BLaER1 (cell line): ENCODE results near the gene LRCH3.
"Not testable (repeated sequence)": the region's sequence is repeated elsewhere in the genome, so short reads cannot be mapped to it uniquely, and the experiment has no call there.

ENCODE experiments used
- H3K27ac ChIP-seq: shearing (Covaris generic); formaldehyde crosslinking; 2 replicates; pipeline ENCODE4 v1.8.1; 2022
- H3K27me3 ChIP-seq: shearing (Covaris generic); formaldehyde crosslinking; 2 replicates; pipeline ENCODE4 v1.8.1; 2022
- H3K36me3 ChIP-seq: shearing (Covaris generic); formaldehyde crosslinking; 2 replicates; pipeline ENCODE4 v1.8.1; 2022
- H3K4me1 ChIP-seq: shearing (Covaris generic); formaldehyde crosslinking; 2 replicates; pipeline ENCODE4 v1.8.1; 2022
- H3K4me2 ChIP-seq: shearing (Covaris generic); formaldehyde crosslinking; 2 replicates; pipeline ENCODE4 v1.8.1; 2022
- H3K4me3 ChIP-seq: shearing (Covaris generic); formaldehyde crosslinking; 2 replicates; pipeline ENCODE4 v1.8.1; 2022
- H3K9ac ChIP-seq: shearing (Covaris generic); formaldehyde crosslinking; 2 replicates; pipeline ENCODE4 v1.8.1; 2022
- H3K9me3 ChIP-seq: shearing (Covaris generic); formaldehyde crosslinking; 2 replicates; pipeline ENCODE4 v1.8.1; 2022
- H4K20me1 ChIP-seq: shearing (Covaris generic); formaldehyde crosslinking; 2 replicates; pipeline ENCODE4 v1.8.1; 2022
- Cebpa-rat ChIP-seq: shearing (Covaris generic); IDR thresholded peaks from 2 replicates; pipeline ENCODE4 v1.8.1; 2022

LRCH3 gene

DNA sequence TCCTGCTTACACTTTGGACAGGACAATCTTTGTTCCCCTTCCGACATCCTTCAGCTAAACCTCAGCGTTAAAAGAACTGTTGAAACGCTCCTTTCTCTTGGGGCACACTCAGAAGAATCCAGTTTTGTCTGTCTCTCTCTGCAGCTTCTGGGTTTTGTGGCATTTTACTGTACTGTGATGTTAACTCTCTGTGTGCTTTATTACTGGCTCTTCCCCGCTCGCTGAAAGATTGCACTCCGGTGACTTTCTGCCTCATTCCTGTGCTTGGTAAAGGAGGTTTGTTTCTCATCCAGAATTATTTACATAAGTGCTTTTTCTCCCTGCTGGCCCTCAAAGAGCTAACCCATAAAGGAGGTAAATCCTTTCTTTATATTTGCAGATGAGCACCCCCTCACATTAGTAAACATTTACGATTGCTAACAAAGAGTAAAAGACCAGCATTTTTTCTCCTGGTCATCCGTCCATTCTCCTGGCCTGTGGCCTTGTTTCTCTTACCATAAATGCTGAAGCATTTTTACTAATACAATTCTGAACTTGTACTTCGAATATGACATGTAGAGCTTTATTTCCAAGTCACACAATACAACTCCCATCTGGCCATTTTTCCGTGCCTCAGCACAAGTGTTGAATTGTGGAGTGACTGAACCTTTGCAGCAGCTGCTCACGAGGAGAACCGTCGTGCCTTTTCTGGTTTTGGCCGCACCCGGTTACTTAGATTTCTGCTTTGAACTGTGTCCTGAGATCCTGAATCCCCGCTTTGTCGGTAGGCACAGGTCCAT, 89.6 kb downstream of the LRCH3 start:
- Histone ChIP-seq H3K27ac (peak overlapping the region; percentile 72), H3K9me3 (no peaks in the 10 kb centered on the region), H3K4me3 (0 out of 2 replicates have a peak overlapping the region, but pooled peaks have one; percentile 7), H3K27me3 (no peaks in the 10 kb centered on the region), H3K9ac (peak overlapping the region; percentile 47; the same call in 1 of the 2 replicates), H3K4me1 (peaks cover 59% of the 10 kb centered on the region), H3K36me3 (peaks cover 30% of the 10 kb centered on the region), H3K4me2 (peak overlapping the region; percentile 83), H4K20me1 (no peaks in the 10 kb centered on the region)
- TF ChIP-seq Cebpa-rat, result no peak

DNA sequence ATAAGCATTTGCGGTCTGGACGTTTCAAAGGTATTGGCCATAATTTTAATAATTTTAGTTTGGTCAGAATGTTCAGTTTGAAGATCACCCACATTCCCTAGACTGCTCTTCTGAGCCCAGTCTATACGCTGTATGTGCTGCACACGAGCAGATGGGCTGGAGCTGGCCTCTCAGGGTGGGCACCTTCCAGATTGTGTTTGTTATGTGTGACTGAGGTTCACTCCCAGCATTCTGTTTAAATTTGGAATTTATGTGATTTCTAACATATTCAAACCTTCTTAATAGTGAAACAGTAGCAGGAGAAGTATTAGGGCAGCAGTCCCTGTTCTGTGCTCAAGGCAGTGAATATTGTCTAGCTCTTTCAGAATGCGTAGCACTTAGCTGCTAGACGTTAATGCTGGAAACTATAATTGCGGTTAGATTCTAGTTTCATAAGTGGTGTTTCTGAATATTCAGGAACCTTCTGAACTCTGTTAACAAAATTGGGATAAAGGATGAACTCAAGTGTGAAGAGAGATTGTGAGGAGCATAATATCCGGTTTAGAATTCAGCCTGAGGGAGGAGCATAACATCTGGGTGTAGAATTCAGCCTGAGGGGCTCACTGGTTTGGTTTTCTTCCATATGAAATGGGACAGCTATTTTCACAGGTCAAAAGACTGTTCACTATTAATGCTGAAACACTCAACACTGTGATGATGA, 90.4 kb downstream of the LRCH3 start:
- H3K27me3 ChIP-seq, result no peaks in the 10 kb centered on the region
- H3K4me3 ChIP-seq, result peak overlapping the region; percentile 7; the same call in 1 of the 2 replicates
- peaks cover 30% of the 10 kb centered on the region for H3K36me3 ChIP-seq
- no peaks in the 10 kb centered on the region for H4K20me1 ChIP-seq
- peak overlapping the region; percentile 83 for H3K4me2 ChIP-seq
- H3K27ac ChIP-seq, result peak overlapping the region; percentile 72
- no peaks in the 10 kb centered on the region for H3K9me3 ChIP-seq
- H3K9ac ChIP-seq, result peak overlapping the region; percentile 47; the same call in 1 of the 2 replicates
- no peak for TF ChIP-seq Cebpa-rat
- peaks cover 59% of the 10 kb centered on the region for H3K4me1 ChIP-seq

- TF ChIP-seq Cebpa-rat, result no peak
- H4K20me1 ChIP-seq, result no peaks in the 10 kb centered on the region
- peak overlapping the region; percentile 83 for H3K4me2 ChIP-seq
- no peaks in the 10 kb centered on the region for H3K9me3 ChIP-seq
- peak overlapping the region; percentile 7; the same call in 1 of the 2 replicates for H3K4me3 ChIP-seq
- peaks cover 26% of the 10 kb centered on the region for H3K36me3 ChIP-seq
- no peaks in the 10 kb centered on the region for H3K27me3 ChIP-seq
- H3K27ac ChIP-seq, result peak overlapping the region; percentile 72
- H3K4me1 ChIP-seq, result peaks cover 59% of the 10 kb centered on the region
- H3K9ac ChIP-seq, result 0 out of 2 replicates have a peak overlapping the region, but pooled peaks have one; percentile 47
These were observed 90.9 kb downstream of the LRCH3 start for GRCh38 chr3:197881970-197882338.

DNA sequence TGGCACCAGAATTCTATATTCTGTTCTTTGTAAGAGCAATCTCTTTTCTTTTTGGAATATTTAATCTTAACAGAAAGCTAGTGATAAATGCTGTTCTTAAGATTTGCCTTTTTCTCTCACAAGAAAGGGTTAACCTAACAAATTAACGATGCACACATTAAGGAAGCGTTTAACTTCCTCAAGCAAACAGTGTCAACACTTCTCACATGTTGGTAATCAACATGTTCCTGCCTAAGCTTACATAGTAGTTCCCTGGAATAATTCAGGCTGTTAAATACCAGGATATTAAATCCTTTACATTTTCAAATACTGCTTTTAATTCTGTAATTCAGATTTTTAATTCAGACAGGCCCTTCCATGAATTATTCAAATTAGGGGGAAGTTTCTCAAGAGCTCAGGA, 91.5 kb downstream of the LRCH3 start:
- no peaks in the 10 kb centered on the region for H3K27me3 ChIP-seq
- H4K20me1 ChIP-seq, result no peaks in the 10 kb centered on the region
- no peak for TF ChIP-seq Cebpa-rat
- peaks cover 26% of the 10 kb centered on the region for H3K36me3 ChIP-seq
- H3K9ac ChIP-seq, result 0 out of 2 replicates have a peak overlapping the region, but pooled peaks have one; percentile 22
- no peaks in the 10 kb centered on the region for H3K9me3 ChIP-seq
- H3K4me2 ChIP-seq, result peak overlapping the region; percentile 83
- peak overlapping the region; percentile 72; the same call in 1 of the 2 replicates for H3K27ac ChIP-seq
- H3K4me1 ChIP-seq, result peaks cover 56% of the 10 kb centered on the region
- no peak overlapping the region for H3K4me3 ChIP-seq

- Histone ChIP-seq H3K27ac (0 out of 2 replicates have a peak overlapping the region, but pooled peaks have one; percentile 0), H3K4me2 (no peak overlapping the region), H3K4me3 (no peak overlapping the region), H4K20me1 (no peaks in the 10 kb centered on the region), H3K27me3 (no peaks in the 10 kb centered on the region), H3K36me3 (peaks cover 26% of the 10 kb centered on the region), H3K4me1 (peaks cover 47% of the 10 kb centered on the region), H3K9me3 (no peaks in the 10 kb centered on the region), H3K9ac (no peak overlapping the region)
- TF ChIP-seq Cebpa-rat, result no peak
These were observed 92.5 kb downstream of the LRCH3 start for GRCh38 chr3:197883541-197883940.

DNA sequence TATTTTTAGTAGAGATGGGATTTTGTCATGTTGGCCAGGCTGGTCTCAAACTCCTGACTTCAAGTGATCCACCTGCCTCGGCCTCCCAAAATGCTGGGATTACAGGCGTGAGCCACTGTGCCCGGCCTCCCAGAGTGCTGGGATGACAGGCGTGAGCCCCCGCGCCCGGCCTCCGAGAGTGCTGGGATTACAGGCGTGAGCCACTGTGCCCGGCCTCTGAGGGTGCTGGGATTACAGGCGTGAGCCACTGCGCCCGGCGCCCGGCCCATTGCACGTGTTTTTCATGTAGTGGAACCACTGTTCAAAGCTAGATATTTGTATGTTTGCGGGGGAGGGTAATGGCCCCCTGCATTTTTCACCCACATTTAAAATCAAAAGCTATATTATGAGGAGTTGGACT, 93.3 kb downstream of the LRCH3 start:
- not testable (repeated sequence) for H3K9ac ChIP-seq, H3K27me3 ChIP-seq, H4K20me1 ChIP-seq, H3K9me3 ChIP-seq, H3K4me2 ChIP-seq, H3K4me3 ChIP-seq, H3K27ac ChIP-seq
- Histone ChIP-seq H3K4me1 (peaks cover 39% of the 10 kb centered on the region), H3K36me3 (peaks cover 26% of the 10 kb centered on the region)

DNA sequence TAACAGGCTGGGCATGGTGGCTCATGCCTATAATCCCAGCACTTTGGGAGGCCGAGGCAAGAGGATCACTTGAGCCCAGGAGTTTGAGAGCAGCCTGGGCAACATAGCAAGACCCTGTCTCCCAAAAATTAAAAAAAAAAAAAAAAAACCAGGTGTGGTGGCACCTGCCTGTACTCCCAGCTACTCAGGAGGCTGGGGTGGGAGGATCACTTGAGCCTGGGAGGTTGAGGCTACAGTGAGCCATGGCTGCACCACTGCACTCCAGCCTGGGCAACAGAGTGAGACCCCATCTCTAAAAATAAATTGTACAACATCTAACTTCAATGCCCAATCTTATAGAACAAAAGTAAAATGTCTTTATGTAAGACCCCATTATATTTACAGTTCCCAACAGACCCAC, 95.0 kb downstream of the LRCH3 start:
- not testable (repeated sequence) for H3K4me3 ChIP-seq, H3K27me3 ChIP-seq, H3K4me2 ChIP-seq, H3K9me3 ChIP-seq, H3K9ac ChIP-seq, H3K27ac ChIP-seq, H4K20me1 ChIP-seq
- Histone ChIP-seq H3K4me1 (peaks cover 22% of the 10 kb centered on the region), H3K36me3 (peaks cover 26% of the 10 kb centered on the region)

DNA sequence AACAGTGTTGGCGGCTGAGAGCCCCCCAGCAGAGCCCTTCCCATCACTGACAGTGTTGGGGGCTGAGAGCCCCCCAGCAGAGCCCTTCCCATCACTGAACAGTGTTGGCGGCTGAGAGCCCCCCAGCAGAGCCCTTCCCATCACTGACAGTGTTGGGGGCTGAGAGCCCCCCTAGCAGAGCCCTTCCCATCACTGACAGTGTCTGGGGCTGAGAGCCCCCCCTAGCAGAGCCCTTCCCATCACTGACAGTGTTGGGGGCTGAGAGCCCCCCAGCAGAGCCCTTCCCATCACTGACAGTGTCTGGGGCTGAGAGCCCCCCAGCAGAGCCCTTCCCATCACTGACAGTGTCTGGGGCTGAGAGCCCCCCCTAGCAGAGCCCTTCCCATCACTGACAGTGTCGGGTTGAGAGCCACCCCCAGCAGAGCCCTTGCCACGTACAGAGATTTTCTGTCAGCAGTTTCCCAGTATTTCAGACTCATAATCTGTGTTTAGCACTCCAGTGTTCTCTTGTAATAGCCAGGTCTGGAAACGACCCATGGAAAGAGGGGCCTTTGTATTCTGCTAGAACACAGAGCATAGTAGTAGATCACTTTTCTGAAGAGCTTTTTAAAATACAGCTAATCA, 96.5 kb downstream of the LRCH3 start:
- H3K4me2 ChIP-seq, H3K27ac ChIP-seq, H3K9me3 ChIP-seq, H3K9ac ChIP-seq, H3K27me3 ChIP-seq, H4K20me1 ChIP-seq, H3K4me3 ChIP-seq: not testable (repeated sequence)
- H3K36me3 ChIP-seq, result peaks cover 26% of the 10 kb centered on the region
- H3K4me1 ChIP-seq, result peaks cover 15% of the 10 kb centered on the region

DNA sequence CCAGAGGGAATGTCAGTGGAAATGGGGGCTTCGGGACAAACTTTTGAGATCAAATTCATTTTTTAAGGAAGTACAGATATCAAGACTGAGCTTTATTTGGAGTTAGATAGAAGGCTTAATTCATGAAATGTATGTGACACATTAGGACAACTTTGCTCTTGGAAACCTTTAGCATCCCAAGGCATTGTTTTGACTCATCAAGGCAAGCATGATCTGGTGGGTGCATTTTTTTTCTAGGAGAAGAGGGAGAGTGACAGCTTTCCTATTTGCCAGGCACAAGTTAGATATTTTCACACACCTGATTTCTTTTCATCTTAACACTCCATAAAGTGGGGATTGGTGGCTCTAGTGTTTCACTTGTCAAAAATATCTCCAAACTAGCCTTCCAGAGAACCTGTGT, 97.5 kb downstream of the LRCH3 start:
- no peaks in the 10 kb centered on the region for H3K27me3 ChIP-seq
- no peak overlapping the region for H3K9ac ChIP-seq
- peaks cover 8% of the 10 kb centered on the region for H3K4me1 ChIP-seq
- H3K9me3 ChIP-seq, result no peaks in the 10 kb centered on the region
- no peak overlapping the region for H3K4me2 ChIP-seq
- TF ChIP-seq Cebpa-rat, result no peak
- peaks cover 24% of the 10 kb centered on the region for H3K36me3 ChIP-seq
- no peaks in the 10 kb centered on the region for H4K20me1 ChIP-seq
- no peak overlapping the region for H3K27ac ChIP-seq
- H3K4me3 ChIP-seq, result no peak overlapping the region
